DOHH2 (cell line): ENCODE measurements around the gene NR5A2.

Source experiments
- CTCF ChIP-seq: fragments of 200-600 bp; sonication (generic); IDR thresholded peaks from one replicate; pipeline ENCODE4 v1.5.1; 2014; ENCODE audit warnings: antibody characterized with exemption, mild to moderate bottlenecking, low read depth, low read length; ENCODE audit not compliant: poor library complexity, severe bottlenecking
- EZH2phosphoT487 ChIP-seq: fragments of 200-600 bp; sonication (generic); IDR thresholded peaks from 2 replicates; pipeline ENCODE4 v1.6.1; 2017; ENCODE audit warnings: borderline replicate concordance, mild to moderate bottlenecking, antibody characterized with exemption, low read length, moderate library complexity, mixed read lengths

DNA sequence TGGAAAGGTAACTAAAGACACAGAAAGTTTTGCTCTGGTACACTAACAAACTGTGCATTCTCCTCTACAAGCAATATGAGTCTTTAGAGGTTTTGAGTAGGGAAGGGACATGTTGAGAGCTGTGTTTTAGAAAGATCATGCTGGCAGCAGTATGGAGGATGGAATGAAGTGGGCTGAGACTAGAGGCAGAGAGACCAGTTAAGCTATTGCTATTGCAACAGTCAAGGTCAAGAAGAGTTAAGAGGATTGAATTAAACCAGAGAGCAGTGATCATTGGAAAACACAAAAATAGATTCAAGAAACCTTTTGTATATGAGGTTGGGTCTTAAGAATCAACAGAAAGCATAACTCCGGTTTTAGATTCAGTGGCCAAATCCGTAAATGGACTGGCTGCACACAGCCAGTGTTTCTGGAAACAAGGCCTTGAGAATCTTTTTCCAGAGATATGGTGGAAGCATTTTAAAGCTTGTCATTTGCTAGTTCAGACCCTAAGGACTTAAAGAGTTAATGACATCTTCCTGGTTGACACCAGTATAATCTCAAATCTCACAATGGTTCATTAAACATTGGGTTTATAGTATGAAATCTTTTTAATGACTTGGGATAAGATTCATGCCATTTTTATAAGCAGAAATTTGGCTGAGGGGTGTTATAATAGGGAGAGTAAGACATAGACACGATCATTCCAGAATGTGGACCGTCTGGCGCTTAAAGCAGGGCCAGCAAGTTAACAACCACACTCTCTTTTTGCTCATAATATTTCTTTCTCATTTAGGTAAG, 177.9 kb downstream of the NR5A2 start:
- TF ChIP-seq CTCF: no peak
- TF ChIP-seq EZH2phosphoT487: no peak
